Ishikawa (cell line): Measurements from ENCODE around the gene CAB39.

ENCODE experiments used
- EGR1 ChIP-seq: IDR thresholded peaks from 2 replicates; pipeline ENCODE4 v1.6.1; 2012
- TCF12 ChIP-seq: IDR thresholded peaks from 2 replicates; pipeline ENCODE4 v1.6.1; 2012; ENCODE audit warnings: low read depth
- TEAD4 ChIP-seq: IDR thresholded peaks from 2 replicates; pipeline ENCODE4 v1.6.1; 2012
- TF ChIP-seq, protein P1 (sequence below): IDR thresholded peaks from 2 replicates; pipeline ENCODE4 v1.6.1; 2012
- TF ChIP-seq, protein P2 (sequence below): IDR thresholded peaks from 2 replicates; pipeline ENCODE4 v1.6.1; 2012; ENCODE audit warnings: low read depth, mild to moderate bottlenecking

DNA sequence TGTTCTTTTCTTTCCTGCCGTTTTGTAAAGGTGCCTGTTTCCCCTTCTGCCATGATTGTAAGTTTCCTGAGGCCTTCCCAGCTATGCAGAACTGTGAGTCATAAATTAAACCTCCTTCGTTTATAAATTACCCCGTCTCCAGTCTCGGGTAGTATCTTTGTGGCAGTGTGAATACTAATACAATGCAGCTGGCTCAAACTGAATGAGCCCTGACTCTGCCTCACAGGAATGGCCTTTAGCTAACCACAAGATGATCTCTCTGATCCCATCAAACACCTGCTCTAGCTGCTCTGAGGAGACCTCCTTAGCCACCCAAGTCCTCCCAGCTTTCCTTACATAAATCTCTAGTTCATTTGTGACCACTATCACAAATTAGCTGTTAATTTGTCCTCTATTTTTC lies 41.5 kb upstream of the CAB39 start:
- TF ChIP-seq, protein P1, sequence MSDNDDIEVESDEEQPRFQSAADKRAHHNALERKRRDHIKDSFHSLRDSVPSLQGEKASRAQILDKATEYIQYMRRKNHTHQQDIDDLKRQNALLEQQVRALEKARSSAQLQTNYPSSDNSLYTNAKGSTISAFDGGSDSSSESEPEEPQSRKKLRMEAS, result no peak
- TF ChIP-seq TCF12 (no peak), EGR1 (no peak), TEAD4 (no peak)
- TF ChIP-seq, protein P2, sequence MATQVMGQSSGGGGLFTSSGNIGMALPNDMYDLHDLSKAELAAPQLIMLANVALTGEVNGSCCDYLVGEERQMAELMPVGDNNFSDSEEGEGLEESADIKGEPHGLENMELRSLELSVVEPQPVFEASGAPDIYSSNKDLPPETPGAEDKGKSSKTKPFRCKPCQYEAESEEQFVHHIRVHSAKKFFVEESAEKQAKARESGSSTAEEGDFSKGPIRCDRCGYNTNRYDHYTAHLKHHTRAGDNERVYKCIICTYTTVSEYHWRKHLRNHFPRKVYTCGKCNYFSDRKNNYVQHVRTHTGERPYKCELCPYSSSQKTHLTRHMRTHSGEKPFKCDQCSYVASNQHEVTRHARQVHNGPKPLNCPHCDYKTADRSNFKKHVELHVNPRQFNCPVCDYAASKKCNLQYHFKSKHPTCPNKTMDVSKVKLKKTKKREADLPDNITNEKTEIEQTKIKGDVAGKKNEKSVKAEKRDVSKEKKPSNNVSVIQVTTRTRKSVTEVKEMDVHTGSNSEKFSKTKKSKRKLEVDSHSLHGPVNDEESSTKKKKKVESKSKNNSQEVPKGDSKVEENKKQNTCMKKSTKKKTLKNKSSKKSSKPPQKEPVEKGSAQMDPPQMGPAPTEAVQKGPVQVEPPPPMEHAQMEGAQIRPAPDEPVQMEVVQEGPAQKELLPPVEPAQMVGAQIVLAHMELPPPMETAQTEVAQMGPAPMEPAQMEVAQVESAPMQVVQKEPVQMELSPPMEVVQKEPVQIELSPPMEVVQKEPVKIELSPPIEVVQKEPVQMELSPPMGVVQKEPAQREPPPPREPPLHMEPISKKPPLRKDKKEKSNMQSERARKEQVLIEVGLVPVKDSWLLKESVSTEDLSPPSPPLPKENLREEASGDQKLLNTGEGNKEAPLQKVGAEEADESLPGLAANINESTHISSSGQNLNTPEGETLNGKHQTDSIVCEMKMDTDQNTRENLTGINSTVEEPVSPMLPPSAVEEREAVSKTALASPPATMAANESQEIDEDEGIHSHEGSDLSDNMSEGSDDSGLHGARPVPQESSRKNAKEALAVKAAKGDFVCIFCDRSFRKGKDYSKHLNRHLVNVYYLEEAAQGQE, result no peak
